ENCODE results near the gene TNFRSF6B.

GRCh38 chr20:63678071-63678470, 18.4 kb upstream of the TNFRSF6B start:
- no peak for TF ChIP-seq REST (IDR thresholded peaks at IDR 0.05; ENCODE audit: insufficient read depth in 1 of 2, low read depth in 2 of 2, low read length in 2 of 2)
- TF ChIP-seq SIN3A (IDR thresholded peaks at IDR 0.05; ENCODE audit: borderline replicate concordance, insufficient read depth, low read length): no peak
- TF ChIP-seq TAF1 (IDR thresholded peaks at IDR 0.05; ENCODE audit: borderline replicate concordance, insufficient read depth, low read length): no peak
- TF ChIP-seq POLR2AphosphoS5 (IDR thresholded peaks at IDR 0.05; ENCODE audit: low read depth, low read length): no peak
- no peak for TF ChIP-seq FOXP2 (optimal IDR thresholded peaks at IDR 0.05; ENCODE audit: borderline replicate concordance, extremely low read depth, extremely low read length, insufficient read depth)

All from PFSK-1 (cell line).